ENCODE measurements around the gene AMOTL2.

The AMOTL2 gene

DNA sequence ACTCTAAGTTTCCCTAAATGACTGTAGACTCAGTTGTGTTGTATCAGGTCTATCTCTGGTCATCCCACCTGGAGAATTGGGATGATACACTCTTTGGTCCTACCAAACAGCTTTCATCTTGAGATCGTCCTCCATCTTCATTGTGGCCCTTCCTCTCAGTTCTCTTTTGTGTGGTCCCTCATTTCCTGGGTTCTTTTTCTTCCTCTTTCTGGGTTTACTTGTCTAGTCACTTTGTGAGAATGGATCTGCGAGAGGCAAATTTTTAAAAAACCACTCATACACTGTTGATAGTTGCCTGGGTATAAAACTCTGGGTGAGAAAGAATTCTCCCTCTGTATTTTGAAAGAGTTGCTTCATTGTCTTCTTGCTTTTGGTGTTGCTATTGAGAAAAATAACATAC lies 6.0 kb upstream of the AMOTL2 start:
- H3K27ac ChIP-seq (ENCODE audit: poor library complexity, severe bottlenecking) = no peak overlapping the region
- no peaks in the 10 kb centered on the region for H3K9me3 ChIP-seq (ENCODE audit: severe bottlenecking)
- DNase-seq (ENCODE audit: low spot score) (no peak), ATAC-seq (ENCODE audit: low read depth) (no peak)
- no peaks in the 10 kb centered on the region for H3K36me3 ChIP-seq (ENCODE audit: low read depth)
- TF ChIP-seq, protein P1, sequence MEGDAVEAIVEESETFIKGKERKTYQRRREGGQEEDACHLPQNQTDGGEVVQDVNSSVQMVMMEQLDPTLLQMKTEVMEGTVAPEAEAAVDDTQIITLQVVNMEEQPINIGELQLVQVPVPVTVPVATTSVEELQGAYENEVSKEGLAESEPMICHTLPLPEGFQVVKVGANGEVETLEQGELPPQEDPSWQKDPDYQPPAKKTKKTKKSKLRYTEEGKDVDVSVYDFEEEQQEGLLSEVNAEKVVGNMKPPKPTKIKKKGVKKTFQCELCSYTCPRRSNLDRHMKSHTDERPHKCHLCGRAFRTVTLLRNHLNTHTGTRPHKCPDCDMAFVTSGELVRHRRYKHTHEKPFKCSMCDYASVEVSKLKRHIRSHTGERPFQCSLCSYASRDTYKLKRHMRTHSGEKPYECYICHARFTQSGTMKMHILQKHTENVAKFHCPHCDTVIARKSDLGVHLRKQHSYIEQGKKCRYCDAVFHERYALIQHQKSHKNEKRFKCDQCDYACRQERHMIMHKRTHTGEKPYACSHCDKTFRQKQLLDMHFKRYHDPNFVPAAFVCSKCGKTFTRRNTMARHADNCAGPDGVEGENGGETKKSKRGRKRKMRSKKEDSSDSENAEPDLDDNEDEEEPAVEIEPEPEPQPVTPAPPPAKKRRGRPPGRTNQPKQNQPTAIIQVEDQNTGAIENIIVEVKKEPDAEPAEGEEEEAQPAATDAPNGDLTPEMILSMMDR (IDR thresholded peaks at IDR 0.05; ENCODE audit: poor library complexity, severe bottlenecking) = no peak
- H3K4me3 ChIP-seq (ENCODE audit: severe bottlenecking) = no peak overlapping the region
- H3K27me3 ChIP-seq (ENCODE audit: insufficient read depth, poor library complexity, severe bottlenecking) = no peaks in the 10 kb centered on the region
- peaks cover 29% of the 10 kb centered on the region for H3K4me1 ChIP-seq (ENCODE audit: insufficient read depth, poor library complexity, severe bottlenecking)

DNA sequence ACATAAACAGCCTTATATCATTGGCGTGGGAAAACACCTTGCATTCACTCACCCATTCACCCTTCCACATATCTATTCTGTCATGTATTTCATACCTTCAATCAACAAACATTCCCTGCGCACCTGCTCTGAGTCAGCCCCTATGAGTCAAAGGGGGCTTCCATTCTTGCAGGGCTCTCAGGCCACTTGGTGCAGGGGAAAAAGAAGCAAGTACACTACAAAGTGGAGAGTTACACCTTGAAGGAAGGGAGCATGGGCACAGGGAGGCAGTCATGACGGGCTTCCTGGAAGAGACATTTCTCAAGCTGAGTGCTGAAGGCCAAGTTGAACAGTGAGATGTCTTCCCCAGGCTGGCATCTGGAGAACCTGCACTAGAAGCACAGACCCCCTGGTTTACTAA lies 4.6 kb upstream of the AMOTL2 start:
- Histone ChIP-seq H3K9me3 (ENCODE audit: severe bottlenecking) (no peaks in the 10 kb centered on the region), H3K27me3 (ENCODE audit: insufficient read depth, poor library complexity, severe bottlenecking) (no peaks in the 10 kb centered on the region), H3K36me3 (ENCODE audit: low read depth) (no peaks in the 10 kb centered on the region), H3K4me1 (ENCODE audit: insufficient read depth, poor library complexity, severe bottlenecking) (peaks cover 30% of the 10 kb centered on the region), H3K27ac (ENCODE audit: poor library complexity, severe bottlenecking) (no peak overlapping the region), H3K4me3 (ENCODE audit: severe bottlenecking) (no peak overlapping the region)
- no peak for DNase-seq (ENCODE audit: low spot score)
- ATAC-seq (ENCODE audit: low read depth) = no peak
- TF ChIP-seq, protein P1 (IDR thresholded peaks at IDR 0.05; ENCODE audit: poor library complexity, severe bottlenecking) = no peak

DNA sequence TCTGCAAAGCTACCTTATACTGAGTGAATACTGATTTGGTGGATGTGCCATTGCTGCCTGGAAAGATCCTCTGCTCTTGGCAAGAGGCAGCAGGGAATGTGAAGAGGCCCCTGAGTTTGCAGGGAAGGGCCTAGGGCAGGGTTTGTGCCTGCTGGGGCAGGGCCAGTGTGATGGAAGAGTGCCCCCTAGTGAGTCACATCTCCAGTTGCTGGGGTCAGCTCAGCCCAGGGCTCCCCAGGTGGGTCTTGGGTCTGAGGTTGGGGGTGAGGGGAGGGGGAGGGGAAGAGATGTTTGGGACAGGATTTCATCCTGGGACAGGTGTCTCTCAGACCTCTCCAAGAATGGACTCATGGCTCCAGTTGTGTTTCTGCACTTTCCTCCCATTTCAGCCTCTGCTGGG lies 4.1 kb upstream of the AMOTL2 start:
- H3K27ac ChIP-seq (ENCODE audit: poor library complexity, severe bottlenecking) = no peak overlapping the region
- H3K9me3 ChIP-seq (ENCODE audit: severe bottlenecking) = no peaks in the 10 kb centered on the region
- TF ChIP-seq, protein P1 (IDR thresholded peaks at IDR 0.05; ENCODE audit: poor library complexity, severe bottlenecking) = peak; percentile 18
- ATAC-seq (ENCODE audit: low read depth) = no peak
- H3K4me1 ChIP-seq (ENCODE audit: insufficient read depth, poor library complexity, severe bottlenecking) = peaks cover 30% of the 10 kb centered on the region
- no peak overlapping the region for H3K4me3 ChIP-seq (ENCODE audit: severe bottlenecking)
- peaks cover 3% of the 10 kb centered on the region for H3K36me3 ChIP-seq (ENCODE audit: low read depth)
- no peaks in the 10 kb centered on the region for H3K27me3 ChIP-seq (ENCODE audit: insufficient read depth, poor library complexity, severe bottlenecking)
- no peak for DNase-seq (ENCODE audit: low spot score)

DNA sequence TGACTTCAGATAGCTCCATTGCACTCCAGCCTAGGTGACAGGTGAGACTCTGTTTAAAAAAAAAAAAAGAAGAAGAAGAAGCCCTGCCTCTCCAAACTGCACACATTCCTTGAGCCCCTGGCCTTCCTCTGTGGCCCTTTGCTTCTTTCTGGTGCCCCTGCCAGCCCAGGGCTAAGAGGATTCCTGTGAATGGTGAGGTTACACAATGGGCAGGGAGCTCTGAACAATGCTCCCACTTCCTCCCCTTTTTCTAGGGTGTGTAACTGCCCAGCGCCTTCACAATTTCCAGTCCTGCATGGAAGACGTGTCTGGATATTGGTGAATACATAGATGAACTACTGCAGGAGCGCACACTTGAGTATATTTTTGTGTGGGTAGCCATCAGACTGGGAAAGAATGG lies 3.6 kb upstream of the AMOTL2 start:
- no peak overlapping the region for H3K27ac ChIP-seq (ENCODE audit: poor library complexity, severe bottlenecking)
- H3K4me1 ChIP-seq (ENCODE audit: insufficient read depth, poor library complexity, severe bottlenecking) = peaks cover 30% of the 10 kb centered on the region
- DNase-seq (ENCODE audit: low spot score) = no peak

DNA sequence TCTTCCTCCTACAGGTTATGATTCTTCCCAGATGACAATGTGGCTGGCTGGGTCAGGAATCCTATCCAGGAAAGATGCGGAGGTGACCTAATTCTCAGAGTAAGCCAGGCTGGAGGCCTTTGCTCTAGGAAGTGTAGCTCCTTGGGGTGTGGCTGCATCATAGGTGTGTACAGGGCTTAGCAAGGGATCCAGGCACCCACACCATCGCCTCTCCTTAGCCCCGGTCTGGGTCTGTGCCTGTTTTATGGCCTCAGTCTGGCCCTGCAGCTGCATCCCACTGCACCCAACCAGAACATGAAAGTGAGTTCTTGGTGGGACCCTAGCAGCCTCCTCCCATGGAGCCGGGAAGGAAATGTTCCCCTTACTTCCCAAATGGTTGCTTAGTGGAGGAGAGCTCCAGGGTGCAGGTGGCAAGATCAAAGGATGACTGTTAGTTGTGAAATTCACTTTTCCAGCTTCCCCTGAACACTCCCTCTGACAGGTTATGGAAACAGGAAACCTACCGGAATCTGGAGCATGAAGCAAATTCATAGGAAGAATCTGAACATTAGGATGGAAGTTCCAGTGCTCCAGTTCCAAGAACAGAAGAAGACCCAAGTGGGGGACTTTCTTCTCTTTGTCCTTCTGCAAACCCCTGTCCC lies 2.7 kb upstream of the AMOTL2 start:
- H3K27me3 ChIP-seq (ENCODE audit: insufficient read depth, poor library complexity, severe bottlenecking) = no peaks in the 10 kb centered on the region
- no peak for ATAC-seq (ENCODE audit: low read depth)
- H3K4me3 ChIP-seq (ENCODE audit: severe bottlenecking) = no peak overlapping the region
- H3K36me3 ChIP-seq (ENCODE audit: low read depth) = peaks cover 16% of the 10 kb centered on the region
- TF ChIP-seq, protein P1 (IDR thresholded peaks at IDR 0.05; ENCODE audit: poor library complexity, severe bottlenecking) = no peak
- no peak for DNase-seq (ENCODE audit: low spot score)
- H3K9me3 ChIP-seq (ENCODE audit: severe bottlenecking) = no peaks in the 10 kb centered on the region
- H3K27ac ChIP-seq (ENCODE audit: poor library complexity, severe bottlenecking) = no peak overlapping the region
- H3K4me1 ChIP-seq (ENCODE audit: insufficient read depth, poor library complexity, severe bottlenecking) = peaks cover 26% of the 10 kb centered on the region

More for the DNA sequence above, 3.6 kb upstream of the AMOTL2 start:
- no peak for ATAC-seq (ENCODE audit: low read depth)
- Histone ChIP-seq H3K4me3 (ENCODE audit: severe bottlenecking) (no peak overlapping the region), H3K27me3 (ENCODE audit: insufficient read depth, poor library complexity, severe bottlenecking) (no peaks in the 10 kb centered on the region), H3K9me3 (ENCODE audit: severe bottlenecking) (no peaks in the 10 kb centered on the region), H3K36me3 (ENCODE audit: low read depth) (peaks cover 8% of the 10 kb centered on the region)
- TF ChIP-seq, protein P1 (IDR thresholded peaks at IDR 0.05; ENCODE audit: poor library complexity, severe bottlenecking) = no peak
